Activated T-helper 17 cell treated with anti-CD3 and anti-CD28 coated beads, Interleukin-2, amount 50 U/mL, for 72 hours (primary cell): ENCODE results near the gene CCDC187. TPM values are rescaled to one million over a fixed set of nuclear protein-coding genes. Genes with fewer than 3 reads are reported as not detected.

Experiments
- ATAC-seq: fragments of 150-1000 bp; cut with Tn5 transposase; replicated peaks from 2 replicates; pipeline ENCODE4 v1.10.0; 2021; ENCODE audit warnings: mild to moderate bottlenecking, moderate library complexity
- H3K27ac Mint-ChIP-seq: one replicate; pipeline ENCODE4 v1.8.0; 2022; ENCODE audit warnings: mixed read lengths
- H3K27me3 Mint-ChIP-seq: one replicate; pipeline ENCODE4 v1.8.0; 2022; ENCODE audit warnings: mixed read lengths
- H3K36me3 Mint-ChIP-seq: one replicate; pipeline ENCODE4 v1.8.0; 2022; ENCODE audit warnings: low read depth, mild to moderate bottlenecking, mixed read lengths
- H3K4me1 Mint-ChIP-seq: one replicate; pipeline ENCODE4 v1.8.0; 2022; ENCODE audit warnings: mixed read lengths
- H3K4me3 Mint-ChIP-seq: one replicate; pipeline ENCODE4 v1.8.0; 2022; ENCODE audit warnings: mild to moderate bottlenecking, mixed read lengths
- H3K9me3 Mint-ChIP-seq: one replicate; pipeline ENCODE4 v1.8.0; 2022; ENCODE audit warnings: mixed read lengths
- total RNA-seq, 2 donors: library from RNA; stranded (reverse); gene quantifications; one replicate each; pipeline ENCODE4 v1.2.3, GENCODE V29; 2022

Gene CCDC187
- total RNA-seq, 2 donors from 2014 or later: 0.02 TPM; not detected in 1

DNA sequence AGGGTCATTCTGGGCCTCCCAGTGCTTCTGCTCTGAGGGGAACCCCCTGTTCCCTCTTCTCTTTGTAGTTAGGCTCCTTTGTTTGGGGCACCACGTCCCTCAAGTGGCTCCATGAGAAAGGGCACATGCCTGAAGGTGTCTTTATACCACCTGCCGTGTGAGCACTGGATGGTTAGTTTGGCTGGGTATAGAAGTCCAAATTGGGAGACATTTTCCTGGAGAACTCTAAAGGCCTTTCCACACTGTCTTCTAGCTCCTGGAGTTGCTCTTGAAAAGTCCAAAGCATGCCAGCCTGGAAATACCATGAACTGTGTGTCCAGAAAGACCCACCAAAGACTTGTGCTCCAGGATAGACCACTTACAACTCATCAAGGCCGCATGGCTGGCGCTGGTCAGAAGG lies 11.1 kb upstream of the CCDC187 start:
- ATAC-seq: no peak
- no peaks in the 10 kb centered on the region for H3K4me1 Mint-ChIP-seq
- H3K36me3 Mint-ChIP-seq: no peaks in the 10 kb centered on the region
- peaks cover 4% of the 10 kb centered on the region for H3K9me3 Mint-ChIP-seq
- no peak overlapping the region for H3K4me3 Mint-ChIP-seq
- no peaks in the 10 kb centered on the region for H3K27me3 Mint-ChIP-seq
- H3K27ac Mint-ChIP-seq: no peak overlapping the region

DNA sequence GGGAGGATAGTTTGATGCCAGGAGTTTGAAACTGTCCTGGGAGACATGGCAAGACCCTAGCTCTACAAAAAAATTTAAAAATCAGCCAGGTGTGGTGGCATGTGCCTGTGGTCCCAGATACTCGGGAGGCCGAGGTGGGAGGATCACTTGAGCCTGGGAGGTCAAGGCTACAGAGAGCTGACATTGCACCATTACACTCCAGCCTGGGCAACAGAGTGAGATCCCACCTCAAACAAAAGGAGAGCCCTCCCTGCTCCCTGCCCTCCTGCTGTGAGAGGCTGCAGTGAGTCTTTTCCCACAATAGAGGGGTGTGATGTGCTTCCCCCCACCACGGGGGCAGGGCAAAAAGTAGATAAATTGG lies 10.1 kb upstream of the CCDC187 start:
- Mint-ChIP-seq H3K4me3 (no peak overlapping the region), H3K9me3 (peaks cover 4% of the 10 kb centered on the region), H3K27me3 (no peaks in the 10 kb centered on the region), H3K4me1 (no peaks in the 10 kb centered on the region), H3K27ac (no peak overlapping the region), H3K36me3 (no peaks in the 10 kb centered on the region)
- ATAC-seq: no peak

DNA sequence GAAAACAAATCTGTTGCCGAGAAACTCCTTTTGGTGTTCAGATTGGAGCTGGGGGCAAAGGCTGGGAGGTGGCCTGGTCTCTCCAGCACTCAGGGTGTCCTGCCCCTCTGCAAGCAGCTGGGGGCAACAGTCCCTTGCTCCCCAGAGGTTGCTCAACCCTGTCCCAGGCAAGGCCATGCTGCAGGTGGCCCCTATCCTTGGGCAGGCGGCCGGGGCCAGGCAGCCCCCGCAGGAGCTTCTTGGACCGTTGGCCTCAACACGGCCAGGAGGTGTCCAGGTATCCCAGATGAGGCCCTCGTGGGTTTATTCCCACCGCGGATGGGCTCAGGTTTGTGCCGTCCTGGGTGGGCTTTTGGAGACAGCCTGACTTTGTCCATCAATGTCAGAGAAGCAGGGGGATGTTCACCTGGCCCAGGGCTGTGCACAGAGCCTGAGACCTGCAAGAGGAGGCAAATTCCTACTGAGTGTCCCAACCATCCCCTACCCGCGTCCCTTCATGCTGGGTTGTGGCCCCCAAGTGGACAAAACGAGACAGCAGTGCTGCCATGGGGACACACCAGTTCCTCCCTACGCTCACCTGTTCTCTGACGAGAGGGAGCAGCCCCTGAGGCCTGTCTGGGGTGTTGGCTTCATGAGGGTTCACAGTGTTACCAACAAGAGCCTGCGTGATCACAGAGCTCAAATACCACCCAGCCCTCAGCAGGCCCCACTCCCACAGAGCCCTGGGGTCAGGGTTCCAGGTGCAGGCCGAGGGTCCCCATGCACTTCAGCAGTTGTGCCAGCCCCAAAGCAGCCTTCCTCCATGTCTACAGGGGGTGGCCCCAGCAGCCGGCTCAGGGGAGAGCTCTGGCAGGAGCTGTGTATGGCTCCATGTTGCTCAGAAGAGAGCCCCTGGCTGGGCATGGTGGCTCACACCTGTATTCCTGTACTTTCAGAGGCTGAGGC lies 9.5 kb upstream of the CCDC187 start:
- Mint-ChIP-seq H3K27ac (no peak overlapping the region), H3K27me3 (no peaks in the 10 kb centered on the region), H3K4me3 (no peak overlapping the region), H3K9me3 (peaks cover 4% of the 10 kb centered on the region), H3K36me3 (no peaks in the 10 kb centered on the region), H3K4me1 (no peaks in the 10 kb centered on the region)
- no peak for ATAC-seq

DNA sequence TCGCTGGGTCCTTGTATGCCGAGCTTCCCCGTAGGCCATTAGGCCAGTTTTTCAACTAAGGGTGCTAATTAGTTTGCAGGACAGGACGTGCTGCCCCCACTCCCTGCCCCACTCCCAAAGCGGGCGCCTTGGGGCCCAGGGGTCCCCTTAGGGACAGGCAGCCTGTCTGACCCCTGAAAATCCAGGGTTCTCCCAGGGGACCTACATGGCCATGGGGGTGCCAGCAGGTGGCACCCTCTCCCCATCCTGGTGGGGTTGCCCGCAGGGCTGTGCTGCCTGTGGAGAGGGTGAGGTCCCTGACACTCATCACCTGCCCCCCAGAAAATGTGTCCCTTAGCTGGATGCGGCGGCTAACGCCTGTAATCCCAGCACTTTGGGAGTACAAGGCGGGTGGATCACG lies 8.5 kb upstream of the CCDC187 start:
- Mint-ChIP-seq H3K27me3 (no peaks in the 10 kb centered on the region), H3K4me3 (no peak overlapping the region), H3K27ac (no peak overlapping the region), H3K36me3 (no peaks in the 10 kb centered on the region), H3K9me3 (peaks cover 4% of the 10 kb centered on the region), H3K4me1 (no peaks in the 10 kb centered on the region)
- ATAC-seq: peak; percentile 74

DNA sequence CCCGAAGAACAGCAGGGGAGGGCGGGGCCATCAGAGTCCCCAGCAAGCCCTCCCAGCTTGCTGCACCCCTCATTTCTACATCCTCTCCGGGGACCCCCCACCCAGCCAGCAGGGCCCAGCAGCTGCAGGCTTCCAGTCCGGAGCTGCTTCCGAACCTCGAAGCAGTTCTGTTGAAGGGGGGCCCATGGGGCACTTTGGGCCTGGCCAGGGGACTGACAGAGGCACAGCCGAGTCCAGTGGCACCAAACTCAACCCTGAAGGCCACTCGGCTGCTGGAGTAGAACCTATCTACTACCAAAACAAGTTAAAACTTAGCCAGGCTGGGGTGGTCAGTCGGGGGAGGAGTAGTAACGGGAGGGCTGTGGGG lies 8.1 kb upstream of the CCDC187 start:
- no peak for ATAC-seq
- no peak overlapping the region for H3K27ac Mint-ChIP-seq
- peaks cover 4% of the 10 kb centered on the region for H3K9me3 Mint-ChIP-seq
- no peaks in the 10 kb centered on the region for H3K36me3 Mint-ChIP-seq
- no peaks in the 10 kb centered on the region for H3K27me3 Mint-ChIP-seq
- no peaks in the 10 kb centered on the region for H3K4me1 Mint-ChIP-seq
- H3K4me3 Mint-ChIP-seq: no peak overlapping the region

DNA sequence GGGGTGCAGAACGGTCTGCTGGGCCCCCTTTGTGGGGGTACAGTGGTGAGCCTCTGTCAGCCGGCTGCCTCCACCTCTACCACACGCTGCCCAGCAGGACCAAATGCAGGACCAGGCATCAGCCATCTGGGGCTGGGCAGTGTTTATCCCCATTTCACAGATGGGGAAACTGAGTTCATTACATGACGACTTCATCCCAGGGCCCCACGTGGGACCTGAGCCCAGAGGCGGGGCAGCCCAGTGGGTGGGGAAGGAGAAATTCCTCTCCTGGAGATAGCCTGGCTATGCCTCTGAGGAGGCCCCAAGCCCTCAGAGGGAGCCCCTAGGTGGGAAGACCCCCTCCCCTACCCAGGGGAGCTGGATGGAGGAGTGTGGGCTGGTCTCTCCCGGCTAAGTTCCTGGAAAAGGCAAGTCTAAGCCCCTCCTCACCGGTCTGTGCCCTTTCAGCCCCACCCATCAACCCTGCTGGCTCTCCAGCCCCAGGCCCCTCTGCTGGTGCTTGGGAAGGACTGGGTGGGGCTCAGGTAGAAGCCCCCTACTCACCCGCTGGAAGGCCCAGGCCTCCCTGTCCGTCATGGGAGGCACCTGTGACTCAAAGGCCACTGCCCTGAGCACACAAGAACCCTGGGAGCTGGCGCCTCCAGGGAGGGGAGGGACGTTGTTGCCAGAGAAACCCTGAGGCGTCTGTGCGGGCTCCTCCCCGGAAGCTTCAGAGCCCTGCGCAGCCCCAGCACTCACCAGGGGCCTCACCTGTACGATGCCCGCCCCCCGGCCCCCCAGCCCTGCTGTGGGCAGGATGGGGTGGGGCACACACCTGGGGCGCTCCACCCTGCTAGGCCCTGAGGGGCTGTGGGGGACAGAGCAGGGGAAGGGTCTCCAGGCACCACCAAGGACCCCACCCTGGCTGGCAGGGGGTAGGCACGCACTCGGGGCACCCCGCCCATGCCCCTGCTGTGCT lies 7.4 kb upstream of the CCDC187 start:
- no peaks in the 10 kb centered on the region for H3K36me3 Mint-ChIP-seq
- no peak overlapping the region for H3K4me3 Mint-ChIP-seq
- no peaks in the 10 kb centered on the region for H3K4me1 Mint-ChIP-seq
- no peak overlapping the region for H3K27ac Mint-ChIP-seq
- peak; percentile 20 for ATAC-seq
- H3K9me3 Mint-ChIP-seq: peaks cover 4% of the 10 kb centered on the region
- peaks cover under 1% of the 10 kb centered on the region for H3K27me3 Mint-ChIP-seq

DNA sequence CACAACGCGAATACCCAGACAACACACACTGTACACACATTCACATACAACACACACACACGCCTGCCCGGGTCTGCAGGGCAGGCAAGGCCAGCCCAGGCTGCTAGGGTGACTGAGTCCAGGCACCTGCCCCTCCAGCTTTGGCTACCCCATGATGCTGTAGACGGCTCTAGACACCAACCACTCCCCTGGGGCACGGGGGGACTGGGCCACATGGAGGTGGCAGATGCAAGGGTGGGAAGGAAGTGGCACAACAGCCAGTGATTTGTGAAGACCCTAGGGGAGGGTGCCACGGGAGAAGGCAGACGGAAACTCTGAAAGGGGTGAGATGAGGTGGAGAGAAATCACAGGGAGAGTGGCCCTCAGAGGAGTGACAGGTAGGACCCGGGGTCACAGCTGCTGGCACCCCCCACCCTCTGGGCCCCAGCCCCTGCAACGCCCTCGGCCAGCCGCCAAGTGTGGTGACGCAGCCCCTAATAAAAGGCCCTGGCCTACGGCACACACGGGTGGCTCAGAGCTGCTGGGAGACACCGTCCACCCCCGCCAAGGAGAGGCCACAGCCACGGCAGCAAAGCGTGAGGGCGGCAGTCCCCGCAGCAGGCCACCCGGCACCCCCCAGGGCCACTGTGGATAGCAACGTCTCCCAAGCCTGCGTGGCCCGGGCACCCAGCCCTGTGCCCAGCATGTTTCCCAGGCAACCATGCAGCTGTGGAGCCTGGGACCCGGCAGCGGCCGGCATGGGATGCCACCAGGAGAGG lies 6.6 kb upstream of the CCDC187 start:
- Mint-ChIP-seq H3K4me3 (no peak overlapping the region), H3K9me3 (peaks cover 4% of the 10 kb centered on the region), H3K4me1 (no peaks in the 10 kb centered on the region), H3K27ac (no peak overlapping the region), H3K36me3 (no peaks in the 10 kb centered on the region), H3K27me3 (peaks cover 3% of the 10 kb centered on the region)
- no peak for ATAC-seq

DNA sequence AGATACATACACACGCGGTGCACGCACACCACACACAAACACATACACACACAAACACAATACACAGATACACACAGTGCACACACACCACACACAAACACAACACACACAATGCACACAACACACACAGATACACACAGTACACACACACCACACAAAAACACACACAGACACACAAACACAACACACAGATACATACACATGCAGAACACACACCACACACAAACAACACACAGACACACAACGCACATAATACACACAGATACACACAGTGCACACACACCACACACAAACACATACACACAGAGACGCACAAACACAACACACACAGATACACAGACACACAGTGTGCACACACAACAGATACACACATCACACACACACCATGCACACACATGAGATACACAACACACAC lies 5.9 kb upstream of the CCDC187 start:
- Mint-ChIP-seq H3K4me1 (no peaks in the 10 kb centered on the region), H3K9me3 (peaks cover 4% of the 10 kb centered on the region), H3K36me3 (no peaks in the 10 kb centered on the region), H3K27ac (no peak overlapping the region), H3K4me3 (no peak overlapping the region), H3K27me3 (peaks cover 3% of the 10 kb centered on the region)
- no peak for ATAC-seq

DNA sequence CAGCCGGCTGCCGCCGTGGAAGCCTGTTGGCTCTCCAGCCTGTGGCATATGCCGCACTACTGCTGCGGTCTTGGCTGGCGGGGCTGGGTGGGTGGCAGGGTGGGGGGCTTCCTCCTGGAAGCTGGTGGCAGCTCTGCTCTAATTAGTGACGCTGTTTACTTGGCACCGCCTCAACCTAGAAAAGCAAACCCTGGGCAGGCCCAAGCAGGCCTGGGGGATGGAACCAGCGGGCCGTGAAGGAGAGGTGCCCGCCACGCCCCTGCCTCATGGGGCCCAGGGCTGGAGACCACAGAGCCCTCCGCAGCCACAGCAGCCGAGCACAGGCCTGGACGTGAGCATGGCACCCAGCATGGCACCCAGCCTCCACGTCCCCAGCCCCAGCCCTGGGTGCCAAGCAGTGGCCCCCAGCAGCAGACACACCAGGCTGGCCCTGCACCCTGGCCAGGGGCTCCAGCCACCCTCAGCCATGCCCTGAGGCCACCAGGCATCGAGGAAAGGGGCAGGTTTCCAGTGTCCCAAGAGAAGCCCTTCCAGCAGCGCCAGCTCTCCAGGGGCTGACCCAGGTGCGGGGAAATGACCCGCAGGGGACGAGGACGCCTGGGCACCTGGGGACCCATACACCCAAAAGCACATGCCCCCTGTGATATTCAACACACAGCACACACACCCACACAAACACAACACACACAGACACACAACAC lies 5.4 kb upstream of the CCDC187 start:
- H3K9me3 Mint-ChIP-seq: no peaks in the 10 kb centered on the region
- no peak overlapping the region for H3K27ac Mint-ChIP-seq
- no peaks in the 10 kb centered on the region for H3K4me1 Mint-ChIP-seq
- H3K27me3 Mint-ChIP-seq: peaks cover 3% of the 10 kb centered on the region
- H3K4me3 Mint-ChIP-seq: no peak overlapping the region
- no peaks in the 10 kb centered on the region for H3K36me3 Mint-ChIP-seq
- ATAC-seq: no peak

DNA sequence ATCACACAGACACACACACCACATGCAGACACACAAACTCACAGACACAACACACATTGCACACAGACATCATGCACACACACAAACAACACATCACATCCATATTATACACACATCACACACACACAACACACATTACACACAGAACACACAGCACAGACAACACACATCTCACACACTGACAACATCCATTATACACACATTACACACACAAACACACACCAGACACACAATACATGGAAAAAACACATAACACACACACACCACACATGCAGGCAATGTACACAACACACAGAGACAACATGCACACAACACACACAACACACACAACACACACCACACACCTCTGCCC lies 4.8 kb upstream of the CCDC187 start:
- Mint-ChIP-seq H3K9me3 (no peaks in the 10 kb centered on the region), H3K4me3 (no peak overlapping the region), H3K4me1 (no peaks in the 10 kb centered on the region), H3K27me3 (peaks cover 3% of the 10 kb centered on the region), H3K27ac (no peak overlapping the region), H3K36me3 (no peaks in the 10 kb centered on the region)
- no peak for ATAC-seq

DNA sequence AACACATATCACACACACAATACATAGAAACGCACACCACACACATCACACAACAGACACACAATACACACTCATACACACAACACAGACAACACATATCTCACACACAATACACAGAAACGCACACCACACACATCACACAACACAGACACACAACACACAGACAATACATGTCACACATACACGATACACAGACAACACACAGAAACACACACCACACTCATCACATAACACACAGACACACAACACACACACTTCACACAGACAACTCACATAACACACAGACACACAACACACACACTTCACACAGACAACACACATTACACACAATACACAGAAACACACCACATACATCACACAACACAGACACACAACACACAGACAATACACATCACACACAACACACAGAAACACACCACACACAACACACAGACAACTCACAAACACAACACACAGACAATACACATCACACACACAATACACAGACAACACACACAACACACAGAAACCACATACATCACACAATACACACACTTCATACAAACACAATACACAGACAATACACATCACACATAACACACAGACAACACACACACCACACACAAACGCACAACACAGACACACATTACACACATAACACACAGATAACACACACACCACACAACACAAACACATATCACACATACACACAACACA lies 4.3 kb upstream of the CCDC187 start:
- Mint-ChIP-seq H3K4me3 (no peak overlapping the region), H3K27me3 (peaks cover 3% of the 10 kb centered on the region), H3K4me1 (no peaks in the 10 kb centered on the region), H3K27ac (no peak overlapping the region), H3K9me3 (no peaks in the 10 kb centered on the region), H3K36me3 (no peaks in the 10 kb centered on the region)
- ATAC-seq: no peak

DNA sequence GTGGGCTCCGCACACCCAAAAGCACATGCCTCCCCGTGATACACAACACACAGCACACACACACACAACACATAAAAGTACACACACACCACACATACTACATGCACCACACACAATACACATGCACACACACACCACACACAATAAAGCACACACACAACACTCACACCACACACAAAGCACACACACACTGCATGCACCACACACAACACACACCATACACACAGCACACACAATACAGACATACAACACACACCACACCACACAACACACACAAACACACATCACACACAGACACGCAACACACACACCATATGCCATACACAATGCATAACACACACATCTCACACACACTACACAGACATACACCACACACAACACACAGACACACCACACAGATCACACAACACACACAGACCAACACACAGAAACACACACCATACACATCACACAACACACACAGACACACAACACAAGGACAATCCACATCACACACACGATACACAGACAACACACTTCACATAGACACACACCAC lies 3.4 kb upstream of the CCDC187 start:
- no peak for ATAC-seq
- peaks cover 3% of the 10 kb centered on the region for H3K27me3 Mint-ChIP-seq
- no peak overlapping the region for H3K4me3 Mint-ChIP-seq
- no peak overlapping the region for H3K27ac Mint-ChIP-seq
- no peaks in the 10 kb centered on the region for H3K9me3 Mint-ChIP-seq
- H3K36me3 Mint-ChIP-seq: no peaks in the 10 kb centered on the region
- H3K4me1 Mint-ChIP-seq: no peaks in the 10 kb centered on the region
